Endothelial cell of umbilical vein (primary cell): ENCODE measurements around the gene PLD2. TPM values are rescaled to one million over a fixed set of nuclear protein-coding genes. Genes with fewer than 3 reads are reported as not detected.

Experiments used
- BruUV-seq: library from RNA; stranded (reverse); fragments of 400-500 nt; replicated peaks from 2 replicates; lab custom pipeline; 2021; lab: Mats Ljungman, UMichigan
- CTCF ChIA-PET: fragments of 300-600, 350-600 bp; sonication (Branson Sonifier 250); formaldehyde crosslinking; loops from one replicate; lab custom pipeline; 2021; ENCODE audit warnings: antibody characterized with exemption, inconsistent platforms; lab: Charles Lee
- POLR2A ChIA-PET: fragments of 300-600, 350-600 bp; sonication (Branson Sonifier 250); formaldehyde crosslinking; loops from one replicate; lab custom pipeline; 2021; ENCODE audit warnings: antibody characterized with exemption, inconsistent platforms; lab: Charles Lee
- DNase-seq: peaks from one replicate; pipeline ENCODE4 v3.0.0-alpha.2; 2011; ENCODE audit warnings: low read depth, low spot score
- FAIRE-seq: peaks from 2 replicates; lab custom pipeline; 2011; peaks lifted over from hg19 to GRCh38; lab: Jason Lieb, UNC
- H2AFZ ChIP-seq: 2 replicates; pipeline ENCODE4 v1.6.0; 2012; ENCODE audit warnings: low read depth, low read length, control low read depth, inconsistent platforms
- H3K27ac ChIP-seq: 2 replicates; pipeline ENCODE4 v1.5.1; 2011; ENCODE audit warnings: low read depth, mild to moderate bottlenecking, control low read depth, low read length, moderate library complexity; ENCODE audit not compliant: insufficient read depth
- H3K27me3 ChIP-seq, 2 experiments: 2 replicates each; pipeline versions ENCODE4 v1.6.0 to v1.6.1; 2011; ENCODE audit warnings: low read length in 2 of 2, mixed read lengths in 1 of 2; ENCODE audit not compliant: control insufficient read depth in 2 of 2, insufficient read depth in 2 of 2
- H3K36me3 ChIP-seq, 2 experiments: 2 replicates in 1 of 2; 3 replicates in 1 of 2; pipeline ENCODE4 v1.5.1; 2011; ENCODE audit warnings: low read length in 2 of 2, mild to moderate bottlenecking in 1 of 2, moderate library complexity in 1 of 2; ENCODE audit not compliant: control insufficient read depth in 2 of 2, insufficient read depth in 2 of 2; ENCODE audit errors: extremely low read depth in 1 of 2
- H3K4me1 ChIP-seq: 3 replicates; pipeline ENCODE4 v1.5.1; 2011; ENCODE audit warnings: mild to moderate bottlenecking, low read length; ENCODE audit not compliant: control insufficient read depth, insufficient read depth; ENCODE audit errors: extremely low read depth
- H3K4me2 ChIP-seq: 2 replicates; pipeline ENCODE4 v1.6.1; 2011; ENCODE audit warnings: low read length, control low read depth, mixed read lengths; ENCODE audit not compliant: insufficient read depth
- H3K4me3 ChIP-seq, 3 experiments: fragments of 200-600 bp in 1 of 3; sonication (generic), shearing (Covaris generic) in 1 of 3; replicated peaks in 1 of 3; 2 replicates each; pipeline ENCODE4 v1.5.1; 2011 to 2016; ENCODE audit warnings: control low read depth in 3 of 3, low read length in 3 of 3, mild to moderate bottlenecking in 2 of 3, inconsistent platforms in 1 of 3, low read depth in 1 of 3, moderate library complexity in 1 of 3; ENCODE audit not compliant: insufficient read depth in 1 of 3
- H3K79me2 ChIP-seq: 2 replicates; pipeline ENCODE4 v1.6.0; 2012; ENCODE audit warnings: low read length, inconsistent platforms; ENCODE audit not compliant: control insufficient read depth, insufficient read depth
- H3K9ac ChIP-seq: replicated peaks from 2 replicates; pipeline ENCODE3; 2011; ENCODE audit warnings: low read length, control low read depth; ENCODE audit not compliant: insufficient read depth; ENCODE audit errors: extremely low read depth
- H3K9me1 ChIP-seq: replicated peaks from 3 replicates; pipeline ENCODE4 v1.6.0; 2011; ENCODE audit warnings: mild to moderate bottlenecking, low read length; ENCODE audit not compliant: control insufficient read depth, insufficient read depth; ENCODE audit errors: extremely low read depth
- H3K9me3 ChIP-seq: replicated peaks from 2 replicates; pipeline ENCODE4 v1.5.1; 2012; ENCODE audit warnings: low read length, inconsistent platforms; ENCODE audit not compliant: control insufficient read depth, insufficient read depth
- H4K20me1 ChIP-seq: replicated peaks from 2 replicates; pipeline ENCODE3; 2011; ENCODE audit warnings: mild to moderate bottlenecking, low read length; ENCODE audit not compliant: control insufficient read depth, insufficient read depth; ENCODE audit errors: extremely low read depth
- CTCF ChIP-seq, 2 donors: IDR thresholded peaks; 1 replicate in 1 of 2; 2 replicates in 1 of 2; pipeline ENCODE4 v1.5.1; 2011; ENCODE audit warnings: low read length in 2 of 2, mild to moderate bottlenecking in 2 of 2, moderate library complexity in 2 of 2, control low read depth in 1 of 2, inconsistent platforms in 1 of 2, low read depth in 1 of 2; ENCODE audit not compliant: insufficient read depth in 1 of 2; ENCODE audit errors: extremely low read depth in 1 of 2
- EZH2 ChIP-seq: IDR thresholded peaks from 2 replicates; pipeline ENCODE4 v1.6.1; 2012; ENCODE audit warnings: borderline replicate concordance, low read depth, mild to moderate bottlenecking, moderate library complexity, low read length, inconsistent platforms; ENCODE audit not compliant: severe bottlenecking
- FOS ChIP-seq: IDR thresholded peaks from 2 replicates; pipeline ENCODE4 v1.6.1; 2011; ENCODE audit warnings: mild to moderate bottlenecking, low read length, moderate library complexity, borderline replicate concordance; ENCODE audit not compliant: insufficient read depth
- GATA2 ChIP-seq: IDR thresholded peaks from 2 replicates; pipeline ENCODE4 v1.7.0; 2011; ENCODE audit warnings: low read depth, mild to moderate bottlenecking, moderate library complexity, mixed read lengths, low read length; ENCODE audit not compliant: insufficient read length, insufficient read depth
- JUN ChIP-seq: IDR thresholded peaks from 2 replicates; pipeline ENCODE4 v1.6.1; 2011; ENCODE audit warnings: borderline replicate concordance, low read depth; ENCODE audit not compliant: insufficient read length, insufficient read depth
- MYC ChIP-seq: IDR thresholded peaks from one replicate; pipeline ENCODE4 v1.6.1; 2011; ENCODE audit warnings: mild to moderate bottlenecking, low read depth, low read length
- POLR2A ChIP-seq: IDR thresholded peaks from 2 replicates; pipeline ENCODE4 v1.6.1; 2012; ENCODE audit warnings: low read depth, mild to moderate bottlenecking, control low read depth, low read length
- POLR2AphosphoS5 ChIP-seq: IDR thresholded peaks from 2 replicates; pipeline ENCODE4 v1.6.1; 2012; ENCODE audit warnings: low read depth, mild to moderate bottlenecking, control low read depth, low read length, moderate library complexity; ENCODE audit not compliant: insufficient read depth
- dilution Hi-C: fragments of 300-500 bp; cut with MboI; formaldehyde crosslinking; loops from one replicate; pipeline ENCODE4 v1.15.0; 2019; ENCODE audit warnings: low sequenced_read_pairs; ENCODE audit not compliant: extremely low pct_ligation_motif_present
- intact Hi-C: fragments of 100-400 bp; cut with micrococcal nuclease; formaldehyde crosslinking; loops from one replicate; pipeline ENCODE4 v1.10.0; 2022
- polyA plus RNA-seq, 4 experiments: library from polyadenylated mRNA; depleted of rRNA in 3 of 4; stranded (reverse) in 3 of 4; unstranded in 1 of 4; fragments of >200 nt; gene quantifications; 2 replicates each; pipeline versions ENCODE4 v1.2.1 to v1.2.3, GENCODE V29; 2011 to 2012; ENCODE audit warnings: missing spikeins in 1 of 4
- total RNA-seq: library from RNA; stranded (reverse); gene quantifications from 2 replicates; pipeline ENCODE4 v1.2.3, GENCODE V29; 2021
- TF ChIP-seq, protein P1 (sequence below): IDR thresholded peaks from 2 replicates; pipeline ENCODE4 v1.6.1; 2011; ENCODE audit not compliant: insufficient read depth, insufficient read length

The PLD2 gene
- total and polyA plus RNA-seq, 2 donors (not counting 3 experiments of a cell fraction or from before 2014, with no cell fraction given), result 52.3 to 54.7 TPM

GRCh38 chr17:4811471-4811870, 4.5 kb downstream of the PLD2 start:
- intact Hi-C loops, result no loop called here
- no peaks in the 10 kb centered on the region for H3K27me3 ChIP-seq
- H3K27ac ChIP-seq, result no peak overlapping the region
- CTCF ChIA-PET, result no interaction called here
- H3K4me2 ChIP-seq, result no peak overlapping the region
- H3K4me3 ChIP-seq, result no peak overlapping the region
- H2AFZ ChIP-seq, result no peak overlapping the region
- FAIRE-seq, result no peak
- dilution Hi-C loops, result no loop called here
- POLR2A ChIA-PET, result no interaction called here
- TF ChIP-seq GATA2 (no peak), CTCF (IDR thresholded peaks at IDR 0.05; ENCODE audit: extremely low read depth in 1 of 2, insufficient read depth in 1 of 2, low read depth in 1 of 2, low read length in 2 of 2) (no peak), JUN (no peak), MYC (no peak), EZH2 (no peak), FOS (no peak), POLR2AphosphoS5 (no peak), POLR2A (no peak)
- TF ChIP-seq, protein P1, sequence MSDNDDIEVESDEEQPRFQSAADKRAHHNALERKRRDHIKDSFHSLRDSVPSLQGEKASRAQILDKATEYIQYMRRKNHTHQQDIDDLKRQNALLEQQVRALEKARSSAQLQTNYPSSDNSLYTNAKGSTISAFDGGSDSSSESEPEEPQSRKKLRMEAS, result no peak
- no peaks in the 10 kb centered on the region for H3K79me2 ChIP-seq
- H3K4me1 ChIP-seq, result peaks cover 4% of the 10 kb centered on the region
- no peaks in the 10 kb centered on the region for H3K9me3 ChIP-seq
- DNase-seq, result no peak
- BruUV-seq, result no TSS peak
- H3K36me3 ChIP-seq, result peaks cover 2 to 11% of the 10 kb centered on the region in 2 experiments
- H3K9ac ChIP-seq, result no peak overlapping the region
- no peaks in the 10 kb centered on the region for H4K20me1 ChIP-seq
- no peaks in the 10 kb centered on the region for H3K9me1 ChIP-seq
